Upper lobe of right lung (tissue), 1 donor: ENCODE data around the gene CHST15. TPM values are rescaled to one million over a fixed set of nuclear protein-coding genes. Genes with fewer than 3 reads are reported as not detected.
A peak's percentile ranks its signal among the peaks of the same experiment; 100 is the strongest.

Experiments used
- ATAC-seq: fragments of 200-7000 bp; cut with Tn5 transposase; one replicate; pipeline ENCODE4 v1.9.1; 2020; ENCODE audit warnings: mild to moderate bottlenecking, moderate library complexity
- DNase-seq: peaks from one replicate; pipeline ENCODE4 v3.0.0-alpha.2; 2020
- H3K27ac ChIP-seq: fragments of 200-600 bp; one replicate; pipeline ENCODE4 v1.8.0; 2022
- H3K27me3 ChIP-seq: fragments of 200-600 bp; one replicate; pipeline ENCODE4 v1.8.0; 2022; ENCODE audit warnings: mild to moderate bottlenecking
- H3K36me3 ChIP-seq: fragments of 200-600 bp; one replicate; pipeline ENCODE4 v1.8.0; 2022
- H3K4me1 ChIP-seq: fragments of 200-600 bp; one replicate; pipeline ENCODE4 v1.8.0; 2022
- H3K4me3 ChIP-seq: fragments of 200-600 bp; one replicate; pipeline ENCODE4 v1.8.0; 2022; ENCODE audit warnings: mild to moderate bottlenecking
- H3K9me3 ChIP-seq: fragments of 200-600 bp; one replicate; pipeline ENCODE4 v1.8.0; 2022
- intact Hi-C: fragments of 100-400 bp; cut with DNase I; formaldehyde crosslinking; loops from one replicate; pipeline ENCODE4 v1.11.0; 2022
- total RNA-seq: library from RNA; stranded (reverse); fragmentation: NEBNext Ultra II Directional; extraction: Animal tissue kit (Norgen Biotek cat#: 25700); gene quantifications from one replicate; pipeline ENCODE4 v1.2.1, GENCODE V29; 2021
- TF ChIP-seq, protein P1 (sequence below): fragments of 200-600 bp; IDR thresholded peaks from one replicate; pipeline ENCODE4 v1.8.0; 2022; ENCODE audit warnings: antibody characterized with exemption
- donor health status: DM: no; HTN: yes; CAD: no; lungs with severe emphysema.

CHST15 gene
- total RNA-seq, 1 donor from 2014 or later = 49.2 TPM

DNA sequence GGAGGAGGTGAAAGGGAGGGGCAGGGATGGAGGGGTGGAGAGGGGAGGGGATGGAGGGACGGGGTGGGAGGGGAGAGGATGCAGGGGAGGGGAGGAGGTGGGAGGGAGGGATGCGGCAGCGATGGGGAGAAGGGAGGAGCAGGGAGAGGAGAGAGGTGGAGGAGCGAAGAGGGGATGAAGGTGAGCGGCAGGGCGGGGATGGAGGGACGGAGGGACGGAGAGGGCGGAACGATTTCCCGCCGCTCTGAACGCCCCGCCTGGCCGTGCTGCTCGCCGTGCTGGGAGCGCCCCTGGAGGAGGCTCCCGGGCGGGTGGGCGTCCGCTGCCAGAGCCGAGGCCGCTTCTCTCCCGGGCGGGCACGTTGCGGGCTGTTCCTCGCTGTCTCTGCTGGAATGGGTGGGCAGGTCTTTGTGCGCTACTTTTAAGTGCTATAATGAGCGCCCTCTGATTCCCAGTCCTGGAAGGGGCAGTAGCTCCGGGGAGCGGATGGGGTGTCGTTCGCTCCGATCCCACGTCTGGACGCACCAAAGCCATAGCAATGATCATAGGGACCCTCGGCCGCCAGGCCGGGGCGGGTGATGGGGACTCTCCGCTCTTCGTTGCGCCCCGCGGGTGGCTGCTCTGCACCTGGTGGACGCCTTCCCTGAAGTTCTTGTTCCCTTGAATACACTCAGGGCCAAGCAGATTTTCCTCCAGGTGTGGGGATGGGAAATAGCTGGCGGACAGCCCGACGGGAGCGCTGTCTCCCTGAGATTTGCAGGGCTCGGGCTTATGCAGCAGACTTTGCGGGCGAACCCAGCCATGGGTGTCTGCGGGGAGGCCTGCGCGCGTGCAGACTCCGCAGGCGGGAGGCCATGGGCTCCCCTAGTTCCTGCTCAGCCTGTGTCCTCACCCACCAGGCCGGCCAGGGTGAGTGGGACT lies 120.7 kb downstream of the CHST15 start:
- no peak for ATAC-seq
- intact Hi-C loops = no loop called here
- Histone ChIP-seq H3K27me3 (peaks cover 64% of the 10 kb centered on the region), H3K9me3 (no peaks in the 10 kb centered on the region), H3K4me3 (no peak overlapping the region), H3K27ac (no peak overlapping the region), H3K36me3 (no peaks in the 10 kb centered on the region), H3K4me1 (no peaks in the 10 kb centered on the region)
- no peak for DNase-seq
- TF ChIP-seq, protein P1, sequence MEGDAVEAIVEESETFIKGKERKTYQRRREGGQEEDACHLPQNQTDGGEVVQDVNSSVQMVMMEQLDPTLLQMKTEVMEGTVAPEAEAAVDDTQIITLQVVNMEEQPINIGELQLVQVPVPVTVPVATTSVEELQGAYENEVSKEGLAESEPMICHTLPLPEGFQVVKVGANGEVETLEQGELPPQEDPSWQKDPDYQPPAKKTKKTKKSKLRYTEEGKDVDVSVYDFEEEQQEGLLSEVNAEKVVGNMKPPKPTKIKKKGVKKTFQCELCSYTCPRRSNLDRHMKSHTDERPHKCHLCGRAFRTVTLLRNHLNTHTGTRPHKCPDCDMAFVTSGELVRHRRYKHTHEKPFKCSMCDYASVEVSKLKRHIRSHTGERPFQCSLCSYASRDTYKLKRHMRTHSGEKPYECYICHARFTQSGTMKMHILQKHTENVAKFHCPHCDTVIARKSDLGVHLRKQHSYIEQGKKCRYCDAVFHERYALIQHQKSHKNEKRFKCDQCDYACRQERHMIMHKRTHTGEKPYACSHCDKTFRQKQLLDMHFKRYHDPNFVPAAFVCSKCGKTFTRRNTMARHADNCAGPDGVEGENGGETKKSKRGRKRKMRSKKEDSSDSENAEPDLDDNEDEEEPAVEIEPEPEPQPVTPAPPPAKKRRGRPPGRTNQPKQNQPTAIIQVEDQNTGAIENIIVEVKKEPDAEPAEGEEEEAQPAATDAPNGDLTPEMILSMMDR = no peak

DNA sequence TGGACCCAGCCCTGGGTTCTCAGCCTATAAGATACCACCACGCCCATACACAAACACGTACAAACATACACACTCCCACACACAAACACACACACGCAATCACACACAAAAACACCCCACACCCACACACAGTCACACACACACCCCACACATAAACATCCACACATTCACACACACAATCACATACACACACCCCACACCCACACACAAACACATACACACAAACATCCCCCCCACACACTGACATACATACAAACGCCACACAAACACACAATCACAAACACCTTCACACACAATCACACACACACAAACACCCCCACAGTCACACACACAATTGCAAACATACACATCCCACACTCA lies 122.5 kb downstream of the CHST15 start:
- TF ChIP-seq, protein P1 = no peak

DNA sequence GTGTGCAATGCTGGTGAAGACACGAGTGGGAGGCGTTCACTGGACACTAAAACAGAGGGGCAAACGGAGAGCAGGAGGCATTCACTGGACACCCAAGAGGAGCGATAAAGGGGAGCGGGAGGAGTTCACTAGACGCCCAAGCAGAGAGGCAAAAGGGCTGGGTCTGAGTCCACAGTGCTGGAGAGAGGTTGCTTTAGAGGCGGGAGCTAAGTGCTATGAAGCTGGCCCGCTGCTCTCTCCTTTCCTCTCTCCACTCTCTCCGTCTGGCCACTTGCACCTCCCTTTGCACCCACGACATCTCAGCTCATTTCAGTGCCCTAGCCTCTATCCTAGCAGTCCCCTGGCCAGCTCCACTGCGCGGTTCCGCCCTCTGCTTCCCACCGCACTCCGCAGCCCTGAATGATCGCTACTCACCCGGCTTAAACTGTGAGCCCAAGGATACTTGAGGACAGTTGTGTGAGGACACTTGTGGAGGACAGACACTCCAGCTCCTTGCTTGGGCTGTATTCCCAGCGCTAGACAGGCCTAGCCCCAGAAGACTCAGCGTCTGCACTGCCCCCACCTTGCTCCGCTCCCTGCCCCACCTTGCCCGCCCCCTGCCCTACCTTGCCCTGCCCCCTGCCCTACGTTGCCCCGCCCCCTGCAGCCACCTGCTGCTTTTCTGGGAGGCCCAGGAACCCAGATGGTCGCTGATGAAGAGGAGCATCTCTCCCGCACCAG lies 123.0 kb downstream of the CHST15 start:
- H3K27ac ChIP-seq = no peak overlapping the region
- H3K9me3 ChIP-seq = no peaks in the 10 kb centered on the region
- intact Hi-C loops = no loop called here
- ATAC-seq (no peak), DNase-seq (no peak)
- peaks cover 58% of the 10 kb centered on the region for H3K27me3 ChIP-seq
- no peaks in the 10 kb centered on the region for H3K4me1 ChIP-seq
- no peak overlapping the region for H3K4me3 ChIP-seq
- H3K36me3 ChIP-seq = no peaks in the 10 kb centered on the region
- TF ChIP-seq, protein P1 = no peak

More for the DNA sequence above, 122.5 kb downstream of the CHST15 start:
- Histone ChIP-seq H3K27ac (no peak overlapping the region), H3K9me3 (no peaks in the 10 kb centered on the region), H3K4me1 (no peaks in the 10 kb centered on the region), H3K27me3 (peaks cover 58% of the 10 kb centered on the region), H3K4me3 (no peak overlapping the region), H3K36me3 (no peaks in the 10 kb centered on the region)
- no peak for DNase-seq
- intact Hi-C loops = no loop called here
- ATAC-seq = no peak

DNA sequence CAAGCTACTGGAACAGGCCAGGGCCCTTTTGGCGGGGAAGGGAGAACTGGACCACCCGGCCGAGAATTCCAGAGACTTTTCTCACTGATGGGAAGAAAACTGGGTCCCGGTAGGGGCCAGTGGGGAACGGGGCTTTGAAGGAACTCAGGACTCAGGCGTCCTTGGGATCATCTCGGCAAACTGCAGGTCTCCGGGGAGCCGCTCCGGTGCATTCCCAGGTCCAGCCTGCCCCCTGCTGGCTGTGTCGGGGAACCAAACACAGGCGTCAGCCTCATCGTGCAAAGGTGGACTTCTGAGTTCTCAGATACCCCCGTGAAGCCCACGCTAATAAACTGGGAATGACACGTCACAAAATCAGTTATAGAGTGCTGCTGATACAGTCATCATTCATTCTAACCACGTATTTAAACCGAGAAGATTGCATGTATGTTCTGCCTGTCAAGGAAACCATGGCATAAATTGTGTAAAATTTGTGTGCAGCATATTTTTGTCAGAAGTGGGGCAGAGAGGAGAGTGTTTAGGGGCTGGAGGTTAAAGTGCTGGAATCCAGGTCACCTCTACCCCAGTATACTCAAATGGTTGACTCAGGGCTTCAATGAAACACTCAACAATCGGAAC lies 125.7 kb downstream of the CHST15 start:
- no peak overlapping the region for H3K27ac ChIP-seq
- no peaks in the 10 kb centered on the region for H3K9me3 ChIP-seq
- DNase-seq (peak; percentile 82), ATAC-seq (peak; percentile 79)
- H3K4me3 ChIP-seq = no peak overlapping the region
- intact Hi-C loops = loop anchor here (2.0 kb wide), 1 partner anchor 385 kb away; no protein-coding TSS in a partner anchor
- no peaks in the 10 kb centered on the region for H3K36me3 ChIP-seq
- TF ChIP-seq, protein P1 = peak; percentile 88
- peaks cover 49% of the 10 kb centered on the region for H3K27me3 ChIP-seq
- no peaks in the 10 kb centered on the region for H3K4me1 ChIP-seq

DNA sequence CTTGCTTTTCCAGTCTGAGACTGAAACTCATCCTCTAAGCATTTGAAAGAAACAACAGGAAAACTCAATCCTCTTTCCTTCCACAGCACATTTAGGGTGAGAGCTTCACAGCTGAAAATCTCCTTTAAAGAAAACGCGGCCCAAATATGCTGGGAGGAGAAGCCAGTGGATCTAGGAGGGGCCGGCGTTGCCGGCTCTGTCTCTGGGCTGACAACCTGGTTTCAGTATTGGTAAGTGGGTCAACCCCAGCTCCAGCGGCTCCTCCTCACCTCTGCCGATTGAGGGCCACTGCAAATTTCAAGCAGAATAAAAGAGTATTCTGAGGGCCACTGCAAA lies 126.5 kb downstream of the CHST15 start:
- TF ChIP-seq, protein P1 = no peak
- no peak overlapping the region for H3K27ac ChIP-seq
- intact Hi-C loops = loop anchor here (2.0 kb wide), 1 partner anchor 384 kb away; no protein-coding TSS in a partner anchor
- H3K36me3 ChIP-seq = no peaks in the 10 kb centered on the region
- H3K9me3 ChIP-seq = no peaks in the 10 kb centered on the region
- no peaks in the 10 kb centered on the region for H3K4me1 ChIP-seq
- DNase-seq (no peak), ATAC-seq (no peak)
- peaks cover 46% of the 10 kb centered on the region for H3K27me3 ChIP-seq
- no peak overlapping the region for H3K4me3 ChIP-seq
